Activated T-cell treated with anti-CD3 and anti-CD28 coated beads, Interleukin-2, amount 50 U/mL, for 48 hours (primary cell): ENCODE results near the gene CPS1.

Experiments used
- DNase-seq, 2 experiments: peaks; one replicate each; pipeline ENCODE4 v3.0.0-alpha.2; 2020

Gene CPS1

DNA sequence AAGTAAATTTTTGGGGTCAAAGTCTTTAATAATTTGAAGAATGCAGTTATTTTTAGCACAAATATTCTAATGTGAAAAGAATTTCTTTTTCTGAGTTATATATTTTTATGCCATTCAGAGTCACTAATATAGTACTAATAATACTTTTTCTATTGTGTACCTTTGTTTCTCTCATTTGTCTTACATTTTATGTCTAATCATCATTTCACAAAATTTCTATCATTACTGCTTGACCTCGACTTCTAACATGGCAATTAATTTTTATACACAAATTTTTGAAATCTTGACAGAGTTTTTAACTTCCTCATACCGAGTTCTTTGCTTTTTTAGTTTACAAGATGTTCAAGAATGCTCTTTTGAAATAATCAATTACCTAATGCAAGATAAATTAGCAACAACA, 8.4 kb upstream of the CPS1 start:
- DNase-seq: no peak

DNA sequence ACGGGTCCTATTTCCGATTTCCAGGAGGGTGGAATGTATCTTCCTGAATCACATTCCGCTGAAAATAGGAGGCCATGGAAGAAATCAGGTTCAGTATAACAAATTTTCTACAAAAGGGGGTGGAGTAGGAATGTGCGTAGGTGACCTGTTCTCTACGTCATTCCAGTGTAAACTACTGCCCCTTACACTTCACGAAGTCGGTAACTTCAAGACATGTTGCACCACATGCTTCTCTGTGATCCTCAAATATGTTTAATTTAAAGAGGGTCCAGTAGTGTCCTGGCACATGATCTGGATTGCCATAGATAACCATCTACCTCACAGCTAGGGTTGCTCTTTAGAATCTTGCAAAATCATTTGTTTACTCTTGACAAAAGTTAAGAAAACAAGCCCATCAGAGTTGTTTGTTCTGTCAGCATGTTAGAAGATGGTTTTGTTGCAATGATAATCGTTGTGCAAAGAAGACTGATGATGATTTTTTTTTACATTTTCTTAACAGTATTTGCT, 7.5 kb upstream of the CPS1 start:
- no peak for DNase-seq

DNA sequence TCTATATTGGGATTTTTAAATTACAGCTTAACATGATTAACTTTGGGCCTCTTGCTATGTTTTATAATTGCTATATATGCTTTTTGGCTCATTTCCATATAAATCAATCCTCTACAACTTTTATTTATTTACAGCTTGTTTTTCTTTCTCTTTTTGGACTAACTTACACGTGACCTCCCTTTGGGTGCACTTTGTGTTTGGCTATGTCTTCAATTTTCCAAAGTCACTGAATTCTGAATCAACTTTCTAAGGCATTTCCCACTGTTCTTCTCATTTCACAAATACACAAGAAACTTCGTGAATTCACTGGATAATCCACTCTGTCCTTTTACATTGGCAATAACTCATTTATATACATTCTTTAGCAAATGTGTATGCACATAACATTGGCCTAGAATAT, 5.4 kb upstream of the CPS1 start:
- no peak for DNase-seq

DNA sequence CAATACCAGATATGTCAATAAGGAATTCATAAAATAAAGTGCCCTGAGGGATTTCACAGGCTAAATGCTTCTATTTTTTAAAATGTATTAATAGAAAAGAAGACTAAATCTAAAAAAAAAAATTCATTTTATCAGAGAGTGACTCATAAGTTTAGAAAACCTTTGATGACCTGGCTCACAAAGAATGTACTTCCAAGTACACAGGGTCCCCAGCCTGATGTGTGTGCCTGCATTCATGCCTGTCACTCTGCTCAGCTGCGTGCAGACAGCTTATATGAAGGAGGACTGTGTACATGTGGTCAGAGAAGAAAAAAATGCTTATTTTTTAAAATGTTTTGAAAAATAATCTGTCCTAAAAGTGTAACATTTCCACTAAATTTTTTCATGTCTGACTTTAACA, 3.0 kb upstream of the CPS1 start:
- no peak for DNase-seq

DNA sequence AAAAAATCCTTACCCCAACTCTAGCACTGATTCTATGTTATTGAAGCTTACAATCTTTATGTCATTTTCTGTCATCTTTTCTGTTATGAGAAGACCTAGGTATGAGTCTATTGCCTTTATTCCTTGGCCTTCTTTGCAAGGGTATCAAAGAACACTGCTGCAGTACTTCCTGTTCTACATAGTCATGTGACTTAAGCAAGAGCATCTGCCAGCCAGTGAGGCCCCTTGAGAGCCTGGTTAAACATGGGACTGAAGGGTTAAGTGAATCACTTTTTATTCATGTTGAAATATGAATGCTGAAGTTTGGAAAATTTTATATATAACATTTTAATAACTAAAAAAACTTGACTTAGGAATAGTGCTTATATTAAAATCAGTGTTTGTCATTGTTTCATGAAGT, 844 bp upstream of the CPS1 start:
- no peak for DNase-seq

DNA sequence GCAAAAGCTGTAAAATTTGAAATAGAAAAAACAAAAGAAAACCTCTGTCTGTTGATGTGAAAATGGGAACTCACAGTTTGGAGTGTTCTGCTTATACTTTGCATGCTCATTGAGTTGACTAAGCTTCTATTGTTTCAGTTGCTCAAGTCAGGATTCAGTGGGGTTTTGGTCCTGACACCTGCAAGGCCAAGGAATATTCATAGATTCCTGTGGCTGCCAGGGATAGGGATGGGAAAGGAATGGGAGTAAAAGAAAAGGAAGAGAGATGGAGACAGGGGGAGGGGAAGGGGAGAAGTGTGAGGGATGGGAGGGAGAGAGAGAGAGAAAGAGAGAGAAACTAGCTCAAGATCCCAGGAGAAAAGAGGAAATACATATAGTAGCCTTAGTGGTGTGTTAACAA, 1.3 kb downstream of the CPS1 start:
- no peak for DNase-seq

DNA sequence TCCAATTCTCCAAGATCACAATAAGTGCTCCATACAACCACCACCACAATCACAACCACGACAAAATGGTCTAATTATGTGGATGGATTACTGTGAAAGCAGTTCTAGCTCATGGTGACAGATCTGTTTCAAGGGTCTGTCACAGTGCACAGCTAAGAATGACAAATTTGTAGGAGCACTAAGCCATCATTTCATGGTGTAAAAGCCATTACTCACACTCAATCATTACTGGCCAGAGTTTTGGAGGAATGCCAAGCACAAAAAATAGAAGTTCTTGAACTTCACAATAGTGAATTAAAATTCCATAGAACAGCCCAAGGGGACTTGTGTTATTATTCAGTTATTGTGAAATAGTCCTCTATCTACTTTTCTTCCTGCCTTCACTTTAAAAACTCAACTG, 2.3 kb downstream of the CPS1 start:
- no peak for DNase-seq

DNA sequence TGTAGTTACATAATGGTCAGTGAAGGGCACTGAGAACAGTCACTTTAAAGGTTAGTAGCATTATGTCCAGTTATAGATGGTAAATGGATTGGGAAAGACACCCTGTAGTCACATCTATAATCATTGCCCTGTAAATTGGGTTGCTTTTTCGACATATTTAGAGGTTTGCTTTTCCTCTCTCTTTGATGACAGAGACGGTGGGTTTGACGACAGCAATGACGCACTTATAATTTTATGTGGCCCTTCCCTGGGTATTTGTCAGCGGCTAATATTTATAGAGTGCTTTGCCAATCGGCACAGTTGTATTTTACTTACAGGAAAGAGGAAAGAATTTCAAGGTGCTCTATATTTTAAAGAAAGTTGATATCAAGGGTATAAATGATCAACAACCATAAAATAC, 2.8 kb downstream of the CPS1 start:
- DNase-seq: no peak

DNA sequence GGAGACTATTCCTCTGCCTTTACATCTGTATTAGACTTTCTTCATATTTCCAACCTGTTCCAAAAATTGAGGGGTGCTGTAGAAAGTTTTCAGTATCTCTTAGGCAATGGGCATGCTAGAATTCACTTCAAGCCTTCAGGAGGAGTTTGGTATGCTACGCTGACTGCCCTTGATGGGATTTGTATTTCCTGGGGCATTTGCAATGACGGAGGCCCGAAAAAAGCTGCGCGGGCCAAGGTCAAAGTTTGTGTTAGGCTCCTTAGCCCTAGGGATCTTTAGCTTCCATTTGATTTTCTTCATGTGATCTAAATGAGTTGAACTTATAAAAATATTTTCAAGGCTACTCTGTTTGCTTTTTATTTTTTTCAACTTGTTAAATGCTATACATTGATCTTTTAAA, 5.1 kb downstream of the CPS1 start:
- DNase-seq: no peak

DNA sequence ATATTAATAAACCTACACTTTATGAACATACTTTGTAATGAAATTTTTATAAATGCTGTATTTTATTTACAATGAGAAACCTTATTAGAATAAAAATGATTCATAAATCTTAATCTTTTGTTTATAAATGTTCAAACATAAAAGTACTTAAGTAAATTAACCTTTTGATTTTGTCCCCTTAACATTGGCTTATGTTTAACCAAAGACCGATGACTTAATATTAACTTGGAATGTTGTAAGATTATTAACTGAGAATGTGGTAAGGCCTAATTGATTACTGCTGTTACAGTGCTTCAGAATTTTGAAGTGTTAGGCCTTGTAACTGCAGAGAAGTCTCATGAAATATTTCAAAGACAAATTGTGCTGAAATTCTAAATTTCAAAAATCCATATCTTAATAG, 5.7 kb downstream of the CPS1 start:
- no peak for DNase-seq

DNA sequence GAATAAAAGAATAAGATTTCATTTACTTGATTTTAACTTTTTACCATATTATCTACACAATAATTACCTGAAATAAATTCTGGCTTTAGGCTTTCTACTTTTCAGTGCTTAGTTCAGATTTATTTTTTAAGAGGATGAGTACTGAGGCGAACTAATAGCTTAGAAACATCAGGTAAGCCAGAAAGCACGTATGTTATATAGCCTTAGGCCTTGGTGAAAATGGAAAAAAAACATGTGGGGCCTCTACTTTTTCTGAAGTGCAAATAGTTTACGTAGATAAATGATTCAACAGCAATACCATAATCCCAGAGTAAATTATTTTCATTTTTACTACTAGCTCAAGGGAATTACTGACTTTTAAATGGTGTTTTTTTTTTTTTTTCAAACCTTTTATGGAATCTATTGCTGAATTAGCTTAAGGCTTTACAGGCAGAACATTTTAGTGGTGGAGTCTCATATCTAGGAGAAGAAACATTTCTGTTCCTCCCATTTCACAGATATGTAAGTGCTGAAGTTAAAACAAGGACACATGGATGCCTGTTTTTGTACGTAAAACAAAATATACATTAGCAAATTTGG, 6.2 kb downstream of the CPS1 start:
- no peak for DNase-seq

DNA sequence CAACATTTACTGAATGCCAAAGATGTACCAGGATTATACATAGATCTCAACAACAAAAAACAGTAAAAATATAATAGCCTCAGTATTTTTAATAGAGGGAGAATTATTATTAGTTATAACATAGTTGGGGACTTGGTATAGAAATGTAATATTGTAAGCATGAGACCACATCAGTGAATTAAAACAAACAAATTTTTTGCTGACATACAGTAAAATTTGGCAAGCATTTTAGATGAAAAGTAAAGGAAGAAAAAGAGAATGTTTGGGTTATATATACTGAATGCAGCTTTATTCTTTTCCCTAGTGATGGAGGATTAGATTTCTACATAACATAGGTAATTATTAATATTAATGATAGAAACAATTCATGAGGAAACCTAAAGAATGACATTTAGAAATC, 10.9 kb downstream of the CPS1 start:
- no peak for DNase-seq

DNA sequence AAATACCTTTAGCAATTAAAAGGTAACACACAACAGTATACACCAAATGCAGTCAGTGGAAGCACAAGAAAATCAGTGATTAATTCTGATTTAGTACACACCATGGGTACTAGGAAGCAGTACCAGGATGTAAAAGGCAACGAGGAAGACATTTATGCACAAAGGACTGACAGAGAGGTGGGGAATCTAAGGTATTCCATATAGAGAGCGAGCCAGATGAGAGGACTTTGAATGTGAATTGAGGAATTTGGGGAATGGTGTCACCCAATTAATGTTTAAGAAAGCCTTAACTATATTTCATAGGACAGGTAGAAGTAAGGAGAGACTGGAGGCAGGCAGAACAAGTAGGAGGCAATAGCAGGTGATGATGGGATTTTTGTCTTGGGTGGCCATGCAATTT, 11.7 kb downstream of the CPS1 start:
- no peak for DNase-seq

DNA sequence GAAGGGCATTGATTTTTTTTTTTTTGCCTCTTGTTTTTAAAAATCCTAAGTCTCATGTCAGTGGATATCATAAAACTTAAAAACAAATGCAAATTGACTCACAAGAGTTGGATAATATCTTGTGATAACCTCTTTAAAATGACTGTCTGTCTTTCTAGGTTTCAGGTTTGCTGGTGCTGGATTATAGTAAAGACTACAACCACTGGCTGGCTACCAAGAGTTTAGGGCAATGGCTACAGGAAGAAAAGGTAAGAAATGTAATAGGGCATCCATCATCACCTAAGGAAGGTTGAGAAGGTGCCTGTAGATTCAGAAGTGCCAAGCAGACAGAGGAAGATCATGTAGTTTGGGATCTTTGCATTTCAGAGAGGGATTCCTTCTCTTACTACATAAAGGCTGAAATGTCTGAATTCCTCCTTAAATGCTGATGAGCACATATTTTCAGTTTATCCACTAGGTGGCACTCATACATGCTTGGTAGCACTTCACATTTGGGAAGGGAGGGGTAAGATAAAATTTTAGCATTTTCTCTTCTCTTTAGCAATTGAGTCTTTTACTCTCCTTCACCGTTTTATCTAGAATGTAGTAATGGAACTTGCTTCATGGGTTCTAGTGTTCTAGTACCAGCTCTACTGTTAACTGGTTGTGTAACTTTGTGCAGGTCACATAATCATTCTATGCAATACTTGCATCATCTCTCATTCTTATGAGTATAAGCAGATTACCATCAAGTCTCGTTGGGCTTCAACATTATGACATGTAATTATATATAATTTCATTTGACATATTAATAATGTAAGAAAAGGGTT, 21.1 kb downstream of the CPS1 start:
- DNase-seq: no peak

DNA sequence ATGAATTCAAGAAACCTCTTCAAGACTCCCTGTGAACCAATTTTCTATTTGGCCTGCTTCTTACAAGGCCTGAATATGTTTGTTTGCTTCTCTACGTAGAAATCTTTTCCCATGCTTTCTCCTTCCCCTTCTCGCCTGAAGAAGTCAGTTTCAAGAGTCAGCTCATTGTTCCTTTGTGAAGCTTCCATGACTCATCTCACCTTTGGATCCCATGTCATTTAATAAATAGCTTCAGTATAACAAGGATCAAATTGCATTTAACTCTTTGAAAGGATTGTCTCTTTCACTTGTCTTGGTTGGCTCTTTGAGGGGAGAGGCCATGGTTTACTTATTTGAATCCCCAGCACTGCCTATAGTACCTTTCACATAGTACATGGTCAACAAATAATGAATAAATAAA, 28.4 kb downstream of the CPS1 start:
- DNase-seq: no peak

DNA sequence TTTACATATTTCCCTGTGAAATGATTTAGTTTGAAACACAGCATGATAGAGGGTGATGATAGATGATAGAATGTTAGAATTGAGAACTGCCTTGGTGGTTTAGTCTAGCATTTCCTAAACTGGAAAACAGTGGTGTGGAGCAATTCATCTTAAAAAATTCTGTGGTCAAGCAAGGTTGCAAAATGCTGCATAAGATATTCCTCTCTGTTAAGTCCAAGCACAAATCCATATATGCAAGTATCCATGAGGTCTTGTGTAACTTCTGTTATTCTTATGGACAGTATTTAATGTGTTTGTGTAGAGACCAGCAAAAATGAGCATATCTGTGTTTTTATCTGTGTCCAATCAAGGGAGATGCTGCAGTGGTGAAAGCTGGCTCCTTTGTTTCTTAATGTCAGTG, 30.0 kb downstream of the CPS1 start:
- DNase-seq: no peak

DNA sequence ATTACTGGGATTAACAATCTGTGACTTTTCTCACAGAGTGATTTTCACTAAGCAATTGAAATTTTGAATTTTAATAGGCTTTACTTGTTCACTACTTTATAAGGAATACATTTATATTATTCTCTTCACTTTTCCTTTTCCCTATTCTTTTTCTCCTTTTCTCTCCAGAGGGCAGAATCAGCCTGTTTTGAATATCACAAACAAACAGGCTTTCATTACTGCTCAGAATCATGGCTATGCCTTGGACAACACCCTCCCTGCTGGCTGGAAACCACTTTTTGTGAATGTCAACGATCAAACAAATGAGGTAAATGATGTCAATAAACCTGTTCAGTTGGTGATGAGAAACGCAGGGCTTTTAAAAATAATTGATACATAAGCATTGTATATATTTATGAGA, 35.3 kb downstream of the CPS1 start:
- DNase-seq: no peak

DNA sequence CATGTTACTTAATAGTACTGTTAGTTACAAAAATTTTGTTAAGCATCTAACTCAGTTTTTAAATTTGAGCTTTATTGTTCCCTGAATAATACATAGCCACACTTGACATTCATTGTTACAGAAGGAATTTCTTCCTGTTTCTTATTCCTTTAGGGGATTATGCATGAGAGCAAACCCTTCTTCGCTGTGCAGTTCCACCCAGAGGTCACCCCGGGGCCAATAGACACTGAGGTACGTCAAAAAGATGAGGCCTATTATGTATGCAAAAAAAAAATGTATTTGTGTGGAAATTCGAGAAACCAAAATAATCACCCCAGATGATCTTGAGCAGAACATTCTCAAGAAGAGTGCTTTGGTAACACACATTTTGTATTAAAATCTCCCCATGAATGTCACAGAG, 36.3 kb downstream of the CPS1 start:
- DNase-seq: no peak

DNA sequence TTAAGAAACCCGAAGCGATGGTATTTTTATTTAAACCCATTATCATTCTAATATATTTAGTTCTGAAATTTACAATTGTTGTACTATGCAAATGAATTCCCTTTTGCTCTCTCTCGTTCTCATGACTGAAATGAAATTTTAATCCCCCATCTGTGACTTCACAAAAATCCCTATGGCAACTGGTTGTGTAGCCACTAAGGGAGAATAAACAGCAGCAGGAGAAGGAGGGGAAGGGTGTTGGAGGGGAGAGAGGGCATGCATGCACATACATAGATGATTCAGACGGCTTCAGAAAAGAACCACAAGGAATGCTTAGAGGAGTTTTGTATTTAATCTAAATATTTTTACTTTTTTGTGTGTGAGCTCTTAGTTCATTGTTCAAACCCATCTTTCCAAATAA, 36.8 kb downstream of the CPS1 start:
- DNase-seq: no peak

DNA sequence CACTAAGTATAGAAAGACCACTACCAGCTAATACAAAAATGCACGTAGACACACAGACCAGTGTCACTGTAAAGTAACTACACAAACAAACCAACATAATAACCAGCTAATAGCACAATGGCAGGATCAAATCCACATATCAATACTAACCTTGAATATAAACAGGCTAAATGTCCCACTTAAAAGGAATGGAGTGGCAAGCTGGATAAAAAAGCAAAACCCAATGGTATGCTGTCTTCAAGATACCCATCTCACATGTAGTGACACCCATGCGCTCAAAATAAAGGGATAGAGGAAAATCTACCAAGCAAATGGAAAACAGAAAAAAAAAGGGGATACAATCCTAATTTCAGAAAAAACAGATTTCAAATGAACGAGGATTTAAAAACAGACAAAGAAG, 41.8 kb downstream of the CPS1 start:
- DNase-seq: no peak

DNA sequence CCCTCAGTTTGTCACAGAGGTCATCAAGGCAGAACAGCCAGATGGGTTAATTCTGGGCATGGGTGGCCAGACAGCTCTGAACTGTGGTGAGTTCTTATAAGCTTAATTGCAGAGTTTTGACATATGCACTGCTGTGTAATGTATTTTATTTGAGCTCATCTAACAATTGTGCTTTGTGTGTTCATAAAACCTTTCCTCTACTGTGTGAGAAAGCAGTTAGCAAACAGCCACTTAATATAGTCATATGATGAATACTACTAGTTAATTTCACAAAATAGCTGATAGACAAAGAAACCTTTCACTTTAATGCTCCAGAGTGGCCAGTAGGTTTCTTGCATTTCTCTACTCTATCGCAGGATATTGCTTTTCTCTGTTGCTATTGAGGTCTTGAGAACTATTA, 43.1 kb downstream of the CPS1 start:
- no peak for DNase-seq

DNA sequence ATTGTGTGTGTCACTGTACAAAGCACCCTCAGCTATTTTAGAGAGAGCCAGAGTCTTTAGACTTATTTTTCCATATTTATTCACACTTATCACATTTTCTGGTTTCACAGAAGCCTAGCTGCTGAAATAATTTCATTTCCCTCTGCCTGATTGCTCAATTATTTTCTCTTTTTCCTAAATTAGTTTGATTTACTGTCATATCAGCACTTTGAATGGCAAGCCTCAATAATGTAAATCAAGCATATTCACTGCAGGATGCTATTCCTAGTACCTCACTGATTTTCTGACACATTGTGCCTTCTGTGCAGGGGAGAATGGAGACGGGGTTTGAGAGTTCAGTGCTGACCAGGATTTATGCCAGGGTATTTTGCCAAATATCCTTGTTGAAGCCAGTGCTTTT, 48.3 kb downstream of the CPS1 start:
- no peak for DNase-seq

DNA sequence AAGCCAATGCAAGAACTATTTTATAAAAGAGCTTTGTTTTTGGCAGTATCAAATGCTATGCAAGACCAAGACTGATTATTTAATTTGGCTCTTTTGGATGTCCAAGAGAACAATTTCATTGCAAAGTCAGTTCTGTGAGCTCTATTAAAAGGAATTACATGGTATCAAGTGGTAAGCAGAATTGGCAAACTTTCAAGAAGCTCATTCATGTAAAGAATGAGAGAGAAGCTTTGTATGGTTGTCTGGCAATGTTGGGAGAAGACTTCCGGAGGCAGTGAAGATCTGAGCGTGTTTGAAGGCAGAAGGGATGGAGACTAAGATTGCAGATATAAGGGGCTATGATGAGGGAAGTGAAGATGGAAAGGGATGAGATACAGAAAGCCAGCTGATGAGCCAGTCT, 49.6 kb downstream of the CPS1 start:
- no peak for DNase-seq

DNA sequence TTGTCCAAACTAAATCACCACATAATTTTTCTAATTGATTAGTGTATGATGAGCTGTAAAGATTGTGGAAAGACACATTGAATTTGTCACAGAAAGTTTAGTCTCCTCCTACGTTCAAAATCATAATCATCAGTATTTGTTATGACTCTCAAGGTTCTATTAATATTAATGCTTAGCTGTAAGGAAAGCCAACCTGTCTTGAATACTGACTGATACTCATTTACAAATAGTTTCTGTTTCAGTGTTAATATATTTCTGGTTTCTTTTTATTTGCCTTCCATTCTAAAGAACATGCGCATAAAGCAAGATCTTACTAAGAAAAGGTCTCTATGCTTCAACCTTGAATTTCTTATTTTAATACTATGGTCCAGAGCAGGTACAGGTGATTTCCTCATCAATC, 55.1 kb downstream of the CPS1 start:
- no peak for DNase-seq

DNA sequence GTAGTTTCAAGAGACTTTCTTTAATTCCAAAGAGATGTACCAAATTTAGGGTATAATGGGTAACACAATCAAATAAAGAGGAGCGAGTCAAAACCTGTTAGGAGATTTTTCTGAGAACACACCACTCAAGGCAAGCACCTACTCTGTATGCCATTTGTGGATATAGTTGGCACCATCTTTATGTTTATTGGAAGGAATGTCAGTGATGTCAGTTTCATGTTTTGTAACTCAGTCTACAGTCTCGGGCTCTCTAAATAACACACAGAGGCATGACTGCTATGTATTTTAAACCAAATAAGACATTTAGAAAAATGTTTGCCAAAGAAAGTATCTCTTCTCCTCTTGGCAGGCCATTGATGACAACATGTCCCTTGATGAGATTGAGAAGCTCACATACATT, 59.7 kb downstream of the CPS1 start:
- DNase-seq: no peak
